ENCODE data around the gene CFAP52. TPM values are rescaled to one million over a fixed set of nuclear protein-coding genes. Genes with fewer than 3 reads are reported as not detected.
"Not testable (repeated sequence)": the region's sequence is repeated elsewhere in the genome, so short reads cannot be mapped to it uniquely, and the experiment has no call there.

The CFAP52 gene
- total and polyA plus RNA-seq, 4 experiments from 2014 or later: not detected

- CTCF ChIA-PET (ENCODE audit: partially characterized antibody): not testable (repeated sequence)
These were observed 87.1 kb downstream of the CFAP52 start for GRCh38 chr17:9663511-9663910.

GRCh38 chr17:9666461-9667050 lies 90.1 kb downstream of the CFAP52 start:
- Histone ChIP-seq H3K4me1 (ENCODE audit: insufficient read depth, low read length) (peaks cover 10% of the 10 kb centered on the region), H3K27me3 (ENCODE audit: insufficient read depth, low read length) (peaks cover 4% of the 10 kb centered on the region), H3K27ac (ENCODE audit: low read depth, low read length) (no peak overlapping the region), H3K36me3 (ENCODE audit: insufficient read depth, low read length) (no peaks in the 10 kb centered on the region), H3K4me3 (ENCODE audit: low read length in 2 of 2) (no peak overlapping the region), H3K9me3 (ENCODE audit: control insufficient read depth in 1 of 2, low read length in 2 of 2) (no peaks in the 10 kb centered on the region)
- Mint-ChIP-seq H3K36me3 (no peaks in the 10 kb centered on the region), H3K27ac (peak overlapping the region in 3 of 7 donors; percentile 1 to 52 (median 37)), H3K9me3 (no peaks in the 10 kb centered on the region), H3K27me3 (peaks cover 18 to 30% of the 10 kb centered on the region in 2 donors), H3K4me3 (peak overlapping the region in 1 of 8 donors; percentile 13), H3K4me1 (peaks cover 10 to 17% (median 14%) of the 10 kb centered on the region in 4 donors)
- intact Hi-C loops (cut with micrococcal nuclease): no loop called here
- POLR2A ChIA-PET (ENCODE audit: partially characterized antibody): no interaction called here
- CTCF ChIA-PET (ENCODE audit: partially characterized antibody): interaction anchor here (1.0 kb wide), 1 partner anchor 12 kb away, joined by 4 read pairs; no protein-coding TSS in a partner anchor
- no peak for DNase-seq

More at GRCh38 chr17:9663511-9663910, 87.1 kb downstream of the CFAP52 start:
- H3K36me3 ChIP-seq (ENCODE audit: insufficient read depth, low read length); H3K27ac ChIP-seq (ENCODE audit: low read depth, low read length); H3K4me3 ChIP-seq (ENCODE audit: low read length in 2 of 2); H3K4me3 Mint-ChIP-seq; H3K9me3 ChIP-seq (ENCODE audit: control insufficient read depth in 1 of 2, low read length in 2 of 2); H3K4me1 ChIP-seq (ENCODE audit: insufficient read depth, low read length); H3K27me3 ChIP-seq (ENCODE audit: insufficient read depth, low read length); H3K27ac Mint-ChIP-seq; POLR2A ChIA-PET (ENCODE audit: partially characterized antibody); H3K36me3 Mint-ChIP-seq; H3K9me3 Mint-ChIP-seq; intact Hi-C loops (cut with micrococcal nuclease); DNase-seq: not testable (repeated sequence)
- H3K4me1 Mint-ChIP-seq: peaks cover 10 to 17% (median 12%) of the 10 kb centered on the region in 4 donors
- peaks cover 6 to 13% of the 10 kb centered on the region in 2 donors for H3K27me3 Mint-ChIP-seq

- peaks cover 10 to 17% (median 14%) of the 10 kb centered on the region in 4 donors for H3K4me1 Mint-ChIP-seq
- ChIA-PET POLR2A (ENCODE audit: partially characterized antibody) (interaction anchor here (0.6 kb wide), 1 partner anchor 74 kb away, joined by 4 read pairs; no protein-coding TSS in a partner anchor), CTCF (ENCODE audit: partially characterized antibody) (no interaction called here)
- H3K9me3 ChIP-seq (ENCODE audit: control insufficient read depth in 1 of 2, low read length in 2 of 2): no peaks in the 10 kb centered on the region
- H3K27me3 Mint-ChIP-seq: peaks cover 18 to 29% of the 10 kb centered on the region in 2 donors
- no peak overlapping the region for H3K27ac ChIP-seq (ENCODE audit: low read depth, low read length)
- H3K9me3 Mint-ChIP-seq: no peaks in the 10 kb centered on the region
- H3K27me3 ChIP-seq (ENCODE audit: insufficient read depth, low read length): peaks cover 4% of the 10 kb centered on the region
- intact Hi-C loops (cut with micrococcal nuclease): no loop called here
- no peak overlapping the region for H3K27ac Mint-ChIP-seq
- no peaks in the 10 kb centered on the region for H3K36me3 Mint-ChIP-seq
- H3K4me1 ChIP-seq (ENCODE audit: insufficient read depth, low read length): peaks cover 10% of the 10 kb centered on the region
- H3K4me3 Mint-ChIP-seq: no peak overlapping the region
- no peak for DNase-seq
- no peak overlapping the region for H3K4me3 ChIP-seq (ENCODE audit: low read length in 2 of 2)
- no peaks in the 10 kb centered on the region for H3K36me3 ChIP-seq (ENCODE audit: insufficient read depth, low read length)
These were observed 92.1 kb downstream of the CFAP52 start for GRCh38 chr17:9668517-9668916.

- intact Hi-C loops (cut with micrococcal nuclease): no loop called here
- no peak overlapping the region for H3K27ac ChIP-seq (ENCODE audit: low read depth, low read length)
- peaks cover 10% of the 10 kb centered on the region for H3K4me1 ChIP-seq (ENCODE audit: insufficient read depth, low read length)
- CTCF ChIA-PET (ENCODE audit: partially characterized antibody): no interaction called here
- H3K9me3 Mint-ChIP-seq: no peaks in the 10 kb centered on the region
- no peaks in the 10 kb centered on the region for H3K9me3 ChIP-seq (ENCODE audit: control insufficient read depth in 1 of 2, low read length in 2 of 2)
- H3K4me3 Mint-ChIP-seq: no peak overlapping the region
- no peaks in the 10 kb centered on the region for H3K36me3 Mint-ChIP-seq
- H3K27me3 ChIP-seq (ENCODE audit: insufficient read depth, low read length): peaks cover 4% of the 10 kb centered on the region
- no peak for DNase-seq
- peaks cover 18 to 28% of the 10 kb centered on the region in 2 donors for H3K27me3 Mint-ChIP-seq
- no peak overlapping the region for H3K27ac Mint-ChIP-seq
- peaks cover 10 to 17% (median 14%) of the 10 kb centered on the region in 4 donors for H3K4me1 Mint-ChIP-seq
- no peak overlapping the region for H3K4me3 ChIP-seq (ENCODE audit: low read length in 2 of 2)
- POLR2A ChIA-PET (ENCODE audit: partially characterized antibody): no interaction called here
- H3K36me3 ChIP-seq (ENCODE audit: insufficient read depth, low read length): no peaks in the 10 kb centered on the region
These were observed 93.1 kb downstream of the CFAP52 start for GRCh38 chr17:9669551-9670008.

GRCh38 chr17:9670596-9670995 lies 94.2 kb downstream of the CFAP52 start:
- no peak for DNase-seq
- H3K27ac ChIP-seq (ENCODE audit: low read depth, low read length): no peak overlapping the region
- H3K36me3 ChIP-seq (ENCODE audit: insufficient read depth, low read length): no peaks in the 10 kb centered on the region
- Mint-ChIP-seq H3K36me3 (no peaks in the 10 kb centered on the region), H3K27ac (no peak overlapping the region), H3K27me3 (peaks cover 16 to 25% of the 10 kb centered on the region in 2 donors), H3K9me3 (no peaks in the 10 kb centered on the region), H3K4me1 (peaks cover 10 to 15% (median 13%) of the 10 kb centered on the region in 4 donors), H3K4me3 (no peak overlapping the region)
- ChIA-PET POLR2A (ENCODE audit: partially characterized antibody) (no interaction called here), CTCF (ENCODE audit: partially characterized antibody) (no interaction called here)
- intact Hi-C loops (cut with micrococcal nuclease): no loop called here
- H3K27me3 ChIP-seq (ENCODE audit: insufficient read depth, low read length): peaks cover 4% of the 10 kb centered on the region
- H3K4me3 ChIP-seq (ENCODE audit: low read length in 2 of 2): no peak overlapping the region
- no peaks in the 10 kb centered on the region for H3K9me3 ChIP-seq (ENCODE audit: control insufficient read depth in 1 of 2, low read length in 2 of 2)
- H3K4me1 ChIP-seq (ENCODE audit: insufficient read depth, low read length): peaks cover 10% of the 10 kb centered on the region

- H3K9me3 Mint-ChIP-seq: no peaks in the 10 kb centered on the region
- H3K4me3 Mint-ChIP-seq: no peak overlapping the region
- ChIA-PET CTCF (ENCODE audit: partially characterized antibody) (no interaction called here), POLR2A (ENCODE audit: partially characterized antibody) (no interaction called here)
- no peaks in the 10 kb centered on the region for H3K36me3 Mint-ChIP-seq
- no peaks in the 10 kb centered on the region for H3K36me3 ChIP-seq (ENCODE audit: insufficient read depth, low read length)
- peaks cover 5 to 8% (median 6%) of the 10 kb centered on the region in 4 donors for H3K4me1 Mint-ChIP-seq
- H3K27me3 Mint-ChIP-seq: peaks cover 14 to 24% of the 10 kb centered on the region in 2 donors
- peaks cover 4% of the 10 kb centered on the region for H3K27me3 ChIP-seq (ENCODE audit: insufficient read depth, low read length)
- no peaks in the 10 kb centered on the region for H3K9me3 ChIP-seq (ENCODE audit: control insufficient read depth in 1 of 2, low read length in 2 of 2)
- no peak for DNase-seq
- peaks cover 4% of the 10 kb centered on the region for H3K4me1 ChIP-seq (ENCODE audit: insufficient read depth, low read length)
- H3K27ac ChIP-seq (ENCODE audit: low read depth, low read length): no peak overlapping the region
- H3K4me3 ChIP-seq (ENCODE audit: low read length in 2 of 2): no peak overlapping the region
- intact Hi-C loops (cut with micrococcal nuclease): no loop called here
- H3K27ac Mint-ChIP-seq: no peak overlapping the region
These were observed 95.1 kb downstream of the CFAP52 start for GRCh38 chr17:9671559-9671958.

- H3K4me1 ChIP-seq (ENCODE audit: insufficient read depth, low read length): no peaks in the 10 kb centered on the region
- H3K9me3 ChIP-seq (ENCODE audit: control insufficient read depth in 1 of 2, low read length in 2 of 2): no peaks in the 10 kb centered on the region
- H3K4me3 Mint-ChIP-seq: no peak overlapping the region
- H3K27me3 Mint-ChIP-seq: peaks cover 14 to 24% of the 10 kb centered on the region in 2 donors
- no peak overlapping the region for H3K4me3 ChIP-seq (ENCODE audit: low read length in 2 of 2)
- peaks cover 0 to 5% (median 1%) of the 10 kb centered on the region in 4 donors for H3K4me1 Mint-ChIP-seq
- no peaks in the 10 kb centered on the region for H3K9me3 Mint-ChIP-seq
- no peak for DNase-seq
- H3K36me3 Mint-ChIP-seq: no peaks in the 10 kb centered on the region
- H3K27ac Mint-ChIP-seq: peak overlapping the region in 1 of 7 donors; percentile 49
- intact Hi-C loops (cut with micrococcal nuclease): no loop called here
- no peak overlapping the region for H3K27ac ChIP-seq (ENCODE audit: low read depth, low read length)
- ChIA-PET POLR2A (ENCODE audit: partially characterized antibody) (no interaction called here), CTCF (ENCODE audit: partially characterized antibody) (no interaction called here)
- peaks cover 4% of the 10 kb centered on the region for H3K27me3 ChIP-seq (ENCODE audit: insufficient read depth, low read length)
- H3K36me3 ChIP-seq (ENCODE audit: insufficient read depth, low read length): no peaks in the 10 kb centered on the region
These were observed 95.8 kb downstream of the CFAP52 start for GRCh38 chr17:9672266-9672665.
